HG03565 (cell line): ENCODE data around the gene SHH.

Experiments used
- ATAC-seq: cut with Tn5 transposase; IDR thresholded peaks from one replicate; pipeline ENCODE4 v1.9.1; 2021; ENCODE audit warnings: mild to moderate bottlenecking, moderate library complexity; ENCODE audit not compliant: unreplicated experiment

SHH gene

DNA sequence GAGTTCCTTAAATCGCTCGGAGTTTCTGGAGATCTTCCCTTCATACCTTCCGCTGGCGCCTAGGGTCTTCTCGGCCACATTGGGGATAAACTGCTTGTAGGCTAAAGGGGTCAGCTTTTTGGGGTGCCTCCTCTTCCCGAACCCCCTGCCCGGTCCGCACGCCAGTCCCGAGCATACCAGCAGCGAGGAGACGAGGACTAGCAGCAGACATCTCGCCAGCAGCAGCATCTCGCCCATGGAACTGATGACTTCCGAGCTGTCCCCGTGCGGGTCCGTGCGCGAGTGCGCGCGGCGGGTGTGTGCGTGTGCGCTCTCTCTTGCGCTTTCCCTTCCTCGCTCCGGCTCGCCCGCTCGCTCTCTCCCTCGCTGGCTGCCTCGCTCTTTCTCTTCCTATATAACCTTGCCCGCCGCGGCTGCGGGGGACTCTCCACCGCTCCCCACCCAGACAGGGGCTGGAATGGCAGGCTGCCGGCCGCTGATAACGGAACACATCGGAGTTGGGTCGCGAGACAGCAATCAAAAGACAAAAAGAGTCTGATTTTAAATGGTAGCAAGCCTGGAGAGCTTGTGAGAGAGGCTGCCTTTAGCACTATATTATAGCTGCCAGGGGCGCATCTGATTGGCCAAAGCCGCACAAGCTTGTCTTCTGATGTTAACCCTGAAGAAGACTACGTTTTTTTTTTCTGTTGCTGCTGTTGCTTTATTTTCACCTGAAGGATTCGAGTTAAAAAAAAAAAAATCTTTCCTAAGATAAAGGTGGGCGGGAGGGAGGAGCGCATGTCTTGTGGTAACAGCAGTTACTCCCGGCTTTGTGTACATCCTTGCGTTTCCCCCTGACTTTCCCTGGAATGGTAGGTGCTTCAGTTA lies at the start of gene SHH:
Gene SHH (minus strand): TSS at position 569 of the 867 bp plus-strand sequence. CDS start 341 bp downstream, at position 228.
- no peak for ATAC-seq

DNA sequence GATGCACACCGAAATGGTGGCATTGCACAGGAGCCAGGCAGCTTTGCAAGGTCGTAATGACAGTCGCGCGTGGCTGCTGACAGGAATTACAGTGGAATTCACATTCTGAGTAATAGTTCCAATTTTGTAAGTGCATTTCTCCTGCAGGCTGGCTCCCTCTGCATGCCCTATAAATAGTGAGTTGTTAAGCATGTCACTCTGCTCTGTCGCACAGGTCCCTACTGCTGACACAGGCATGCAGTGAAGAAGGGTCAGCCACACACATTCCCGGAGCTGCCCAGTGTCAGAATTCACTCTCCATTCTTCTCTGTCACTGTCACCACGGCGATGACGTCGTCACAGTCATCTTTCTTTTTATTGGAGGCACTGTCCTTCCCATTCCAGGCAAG lies 49.2 kb upstream of the SHH start:
- no peak for ATAC-seq

DNA sequence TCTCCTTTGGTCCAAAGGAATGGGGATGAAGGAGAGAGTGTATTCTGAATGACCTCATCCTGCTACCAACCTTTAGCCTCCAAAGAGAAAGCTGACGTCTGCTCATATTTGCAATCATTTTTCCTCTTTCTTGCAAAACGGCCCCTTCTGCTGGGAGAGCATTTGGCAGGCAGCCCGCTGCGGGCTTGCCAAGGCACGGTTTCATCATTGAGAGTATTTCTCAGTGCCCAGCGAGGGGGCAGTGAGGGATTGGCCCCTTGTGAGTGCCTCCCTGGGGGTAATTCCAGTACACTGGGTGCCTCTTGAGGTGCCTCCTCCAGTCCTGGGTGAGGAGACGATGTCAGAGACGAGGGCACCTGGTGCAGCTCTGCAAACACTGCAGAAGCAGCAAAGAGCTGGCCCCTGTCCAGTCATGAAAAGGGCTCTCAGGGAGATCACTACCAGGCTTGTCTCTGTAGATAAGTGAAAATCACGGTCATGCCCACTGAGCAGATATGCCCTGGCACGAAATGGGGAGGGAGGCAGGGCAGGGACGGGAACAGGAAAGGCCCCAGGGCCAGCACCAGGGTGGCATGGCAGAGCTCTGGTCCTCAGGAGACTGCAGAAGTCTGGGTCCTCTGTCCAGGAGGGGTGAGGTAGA lies 48.7 kb upstream of the SHH start:
- ATAC-seq = no peak

DNA sequence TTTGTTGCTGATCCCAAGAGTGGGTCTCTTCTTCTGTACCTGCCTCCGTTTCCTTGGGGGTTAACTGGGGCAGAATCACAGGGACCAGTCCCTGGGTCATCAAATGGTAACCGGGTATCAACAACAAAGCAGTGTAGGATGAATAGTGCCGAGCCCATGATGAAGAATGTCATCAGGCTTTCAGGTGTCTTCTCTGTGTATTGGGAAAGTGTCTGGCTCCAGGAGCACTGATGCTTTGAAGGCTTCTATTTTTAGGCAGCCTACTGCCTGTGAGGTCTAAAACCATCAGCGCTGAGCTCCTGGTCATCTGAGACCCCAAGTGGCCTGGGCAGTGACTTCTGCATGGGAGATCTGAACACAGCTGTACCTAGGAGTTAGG lies 48.2 kb upstream of the SHH start:
- ATAC-seq = no peak

DNA sequence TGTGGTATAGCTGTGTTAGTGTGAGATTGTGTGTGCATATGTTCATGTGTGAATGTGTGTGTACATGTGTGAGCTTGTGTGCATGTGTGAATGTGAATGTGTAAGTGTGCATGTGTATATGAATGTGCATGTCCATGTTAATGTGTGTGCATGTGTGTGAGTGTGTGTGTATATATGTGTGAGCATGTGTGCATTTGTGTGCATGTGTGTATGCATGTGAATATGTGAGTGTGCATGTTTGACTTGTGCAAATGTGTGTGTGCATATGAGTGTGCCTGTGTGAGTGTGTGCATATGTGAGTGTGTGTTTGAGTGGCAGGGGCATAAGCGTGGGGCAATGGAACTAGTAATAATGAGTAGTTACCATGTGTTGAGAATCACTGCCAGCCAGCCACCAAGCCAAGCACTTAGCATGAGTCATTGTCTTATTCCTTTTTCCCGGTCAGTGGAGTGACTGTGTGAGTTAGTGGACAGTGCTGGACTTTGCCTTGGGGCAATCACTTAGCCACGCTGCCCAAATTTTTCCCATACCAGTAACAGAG lies 46.3 kb upstream of the SHH start:
- no peak for ATAC-seq

DNA sequence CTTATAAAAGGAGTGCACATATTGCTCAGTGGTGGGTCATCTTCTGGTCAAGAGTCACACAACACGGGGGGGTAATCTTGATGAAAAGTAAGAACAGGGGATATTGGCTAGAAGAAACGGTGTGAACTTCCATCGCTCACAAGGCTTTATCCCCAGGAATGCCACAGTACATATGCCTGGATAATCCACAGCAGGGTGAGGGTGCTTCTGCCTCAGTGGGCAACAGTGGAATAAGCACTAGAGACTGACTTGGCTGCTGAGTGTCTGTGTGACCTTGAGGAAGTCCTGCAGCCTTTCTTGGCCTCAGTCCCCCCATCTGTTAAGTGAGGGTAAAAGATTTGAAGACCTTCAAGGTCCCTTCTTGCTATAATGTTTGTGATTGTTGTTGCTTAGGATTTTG lies 44.9 kb upstream of the SHH start:
- no peak for ATAC-seq

DNA sequence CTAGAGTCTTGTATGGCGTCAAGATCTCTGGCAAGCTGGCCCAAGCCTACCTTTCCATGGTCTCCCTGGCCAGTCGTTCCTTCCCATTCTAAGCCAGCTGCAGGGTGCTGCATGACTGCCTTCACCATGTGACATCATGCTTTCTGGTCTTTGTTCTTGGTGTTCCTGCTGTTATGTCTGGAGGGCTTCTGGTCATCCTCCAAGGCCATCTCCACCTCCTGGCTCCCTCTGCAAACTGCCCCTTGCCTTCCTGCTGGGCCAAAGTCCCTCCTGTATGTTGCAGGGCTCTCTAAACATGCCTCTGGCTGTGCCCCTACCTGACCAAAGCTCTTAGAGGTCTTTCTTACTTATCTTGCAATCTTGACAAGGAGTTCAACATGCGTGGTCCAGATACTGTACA lies 44.4 kb upstream of the SHH start:
- ATAC-seq = no peak

DNA sequence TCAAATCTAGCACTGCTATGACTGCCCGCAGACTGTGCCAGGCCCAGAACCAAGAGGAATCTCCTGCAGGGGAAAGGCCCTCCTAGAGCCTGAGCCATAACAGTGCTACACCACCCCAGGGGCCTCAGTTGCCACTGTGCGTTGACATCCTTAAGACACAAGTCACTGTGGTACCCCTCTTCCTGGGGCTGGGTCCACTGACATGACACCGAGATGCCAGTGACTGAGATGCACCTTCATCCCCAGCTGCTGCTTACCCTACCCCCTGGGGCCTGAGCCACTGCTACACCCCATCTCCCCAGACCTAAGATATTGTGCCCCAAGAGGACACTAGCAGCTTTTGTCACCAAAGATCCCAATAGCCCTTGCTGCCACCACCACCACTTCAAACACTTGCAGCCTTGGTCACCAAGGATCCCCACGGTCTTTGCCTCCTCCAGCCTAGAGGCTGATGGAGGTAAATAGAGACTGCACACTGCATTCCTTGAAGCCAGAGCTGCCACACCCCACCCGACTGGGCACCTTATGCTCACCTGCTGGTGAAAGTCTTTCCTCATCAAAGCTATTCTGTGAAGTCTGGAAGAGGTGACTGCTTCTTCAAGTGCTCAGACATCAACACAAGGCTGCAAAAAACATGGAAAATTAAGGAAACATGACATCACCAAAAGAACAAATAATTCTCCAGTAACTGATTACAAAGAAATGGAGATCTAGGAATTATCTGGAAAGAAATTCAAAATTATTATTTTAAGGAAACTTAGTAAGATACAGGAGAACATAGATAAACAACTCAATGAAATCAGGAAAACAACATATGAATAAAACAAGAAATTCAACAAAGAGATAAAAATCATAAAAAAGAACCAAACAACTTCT lies 40.4 kb upstream of the SHH start:
- ATAC-seq = no peak

DNA sequence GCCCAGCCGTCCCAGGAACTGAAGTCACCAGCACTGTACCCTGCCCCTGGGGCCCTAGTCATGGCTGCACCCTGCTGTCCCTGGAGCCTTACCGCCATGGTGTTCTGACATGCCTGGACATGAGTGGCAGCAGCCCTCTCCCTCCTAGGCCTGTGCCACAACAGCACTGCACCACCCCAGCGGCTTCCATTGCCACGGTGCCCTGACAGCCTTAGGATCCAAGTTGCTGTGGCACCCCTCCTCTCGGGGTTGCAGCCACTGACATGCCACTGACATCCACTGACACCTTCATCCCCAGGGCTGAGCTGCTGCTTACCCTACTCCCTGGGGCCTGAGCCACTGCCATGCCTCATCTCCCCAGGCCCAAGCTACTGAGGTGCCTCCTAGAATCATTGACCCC lies 39.6 kb upstream of the SHH start:
- no peak for ATAC-seq

DNA sequence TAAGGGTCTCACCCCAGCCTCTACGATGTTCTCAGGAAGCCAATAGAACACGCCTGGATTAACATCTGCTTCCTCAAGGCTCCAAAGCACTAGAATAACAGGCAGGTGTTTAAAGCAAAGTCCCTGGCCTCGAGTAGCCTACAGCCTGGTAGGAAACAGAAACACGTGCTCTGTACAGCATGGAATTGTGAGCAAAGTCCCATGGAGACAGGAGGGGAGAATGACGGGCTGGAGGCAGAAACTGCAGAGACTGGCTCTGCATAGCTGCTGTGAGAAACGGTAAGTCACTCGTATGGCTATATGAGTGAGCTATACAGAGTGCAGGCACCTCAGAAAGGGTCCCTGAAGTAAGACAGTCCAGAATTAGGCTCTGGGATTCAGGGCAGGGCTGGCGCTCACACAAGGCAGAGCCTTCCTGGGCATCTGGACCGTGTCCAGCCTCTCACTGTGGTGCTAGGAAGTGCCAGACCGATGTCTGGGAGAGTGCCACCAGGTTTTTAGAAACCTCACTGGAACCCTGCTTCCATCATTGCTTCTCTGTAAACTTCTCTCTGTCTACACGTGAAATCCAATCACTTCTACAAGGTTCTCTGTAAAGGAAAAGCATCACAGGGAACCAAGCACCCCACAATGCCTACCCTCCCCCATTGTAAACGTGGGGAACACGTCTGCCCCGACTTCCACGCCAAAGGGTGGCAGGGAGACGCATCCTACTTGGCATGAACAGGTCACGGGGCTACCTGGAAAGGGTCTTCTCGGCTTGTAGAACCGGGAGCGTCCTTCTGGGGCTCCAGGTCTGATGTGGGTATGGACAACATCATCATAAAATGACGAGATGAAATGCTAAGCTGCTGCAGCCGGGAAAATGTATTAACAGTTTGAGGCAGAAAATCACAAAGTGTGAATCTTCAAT lies 38.8 kb upstream of the SHH start:
- ATAC-seq = no peak

DNA sequence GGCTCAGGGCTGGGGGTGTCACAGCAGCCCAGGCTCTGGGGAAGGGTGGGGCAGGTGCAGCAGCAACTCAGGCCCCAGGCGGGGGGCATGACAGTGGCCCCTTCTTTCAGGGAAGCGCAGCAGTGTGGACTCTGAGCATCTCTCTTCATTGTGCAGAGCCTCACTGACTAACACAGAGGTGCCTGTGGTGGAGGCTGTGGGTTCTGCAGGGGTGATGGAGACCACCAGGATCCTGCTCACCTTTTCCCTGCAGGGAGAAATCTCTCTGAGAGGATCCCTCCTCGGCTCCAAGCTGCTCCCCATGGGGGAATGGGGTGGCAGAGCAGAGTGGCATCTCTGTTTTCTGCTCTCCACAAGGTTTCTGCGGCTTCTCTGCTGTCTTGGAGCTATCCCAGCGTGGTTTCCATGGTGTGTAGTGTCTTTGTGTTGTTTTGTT lies 37.8 kb upstream of the SHH start:
- ATAC-seq = no peak

DNA sequence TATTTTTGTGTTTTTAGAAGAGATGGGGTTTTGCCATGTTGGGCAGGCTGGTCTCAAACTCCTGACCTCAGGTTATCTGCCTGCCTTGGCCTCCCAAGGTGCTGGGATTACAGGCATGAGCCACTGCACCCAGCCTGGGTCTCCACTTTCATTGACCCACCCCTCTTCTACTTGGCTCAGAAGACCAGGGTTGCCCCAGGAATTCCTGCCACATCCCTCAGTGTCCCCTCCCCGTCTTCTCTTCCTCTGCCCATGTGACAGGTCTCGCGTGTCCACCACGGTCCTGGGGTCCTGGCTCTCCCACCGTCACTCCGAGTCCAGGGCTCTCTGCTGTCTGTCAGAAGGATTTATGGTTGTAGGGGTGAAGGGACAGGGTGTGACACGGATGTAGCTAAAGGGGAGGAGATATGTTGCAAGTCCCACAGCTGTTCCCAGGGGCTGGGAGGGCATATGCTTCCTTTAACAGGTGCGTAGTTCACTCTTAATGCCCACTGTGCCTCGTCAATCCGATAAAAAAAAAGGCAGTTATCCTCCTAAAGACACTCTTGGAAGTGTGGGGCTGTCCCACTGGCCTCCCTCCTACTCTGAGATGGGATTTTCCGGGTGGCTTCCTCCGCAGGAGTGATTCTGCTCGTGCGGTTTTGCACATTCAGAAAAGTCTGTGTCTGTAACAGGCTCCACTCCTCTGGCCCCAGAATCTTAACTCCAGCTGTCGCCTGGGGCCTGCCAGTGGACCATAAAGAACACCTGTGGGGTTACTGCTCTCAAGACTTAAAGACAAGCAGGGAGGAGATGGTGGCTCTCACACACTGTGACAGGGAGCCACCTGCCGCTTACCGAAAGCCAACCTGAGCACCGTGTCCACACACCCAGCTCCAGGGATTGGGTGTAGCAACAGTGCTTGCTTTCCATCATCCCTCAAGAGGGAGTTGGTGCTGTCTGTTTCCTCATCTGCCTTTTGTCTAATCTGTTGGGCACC lies 36.7 kb upstream of the SHH start:
- no peak for ATAC-seq

DNA sequence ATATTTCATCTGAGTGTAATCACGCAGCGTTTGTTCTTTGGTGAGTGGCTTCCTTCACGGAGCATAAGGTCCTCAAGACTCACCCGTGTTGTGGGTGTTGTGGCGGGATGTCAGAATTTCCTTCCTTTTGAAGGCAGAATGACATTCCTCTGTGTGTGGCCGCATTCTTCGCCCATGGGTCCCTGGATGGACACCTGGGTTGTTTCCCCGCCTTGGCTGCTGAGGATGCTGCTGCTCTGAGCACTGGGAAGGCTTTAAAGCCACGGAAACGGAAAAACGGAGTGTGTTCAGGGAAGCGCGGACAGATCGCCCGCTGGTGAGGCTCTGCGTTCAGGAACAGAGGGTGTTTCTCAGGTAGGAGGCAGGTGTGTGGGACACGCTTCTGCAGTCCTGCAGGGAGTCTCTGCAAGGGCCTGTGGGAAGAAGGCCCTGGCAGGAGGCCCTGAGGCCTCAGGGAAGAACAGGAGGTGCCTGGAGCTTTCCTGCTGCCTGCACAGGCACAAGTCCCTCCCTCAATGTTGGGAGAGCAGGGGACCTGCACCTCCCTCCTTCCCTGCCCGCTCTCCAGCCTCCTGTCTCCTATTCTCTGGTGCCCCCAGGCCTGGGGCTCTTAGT lies 35.7 kb upstream of the SHH start:
- ATAC-seq = no peak

DNA sequence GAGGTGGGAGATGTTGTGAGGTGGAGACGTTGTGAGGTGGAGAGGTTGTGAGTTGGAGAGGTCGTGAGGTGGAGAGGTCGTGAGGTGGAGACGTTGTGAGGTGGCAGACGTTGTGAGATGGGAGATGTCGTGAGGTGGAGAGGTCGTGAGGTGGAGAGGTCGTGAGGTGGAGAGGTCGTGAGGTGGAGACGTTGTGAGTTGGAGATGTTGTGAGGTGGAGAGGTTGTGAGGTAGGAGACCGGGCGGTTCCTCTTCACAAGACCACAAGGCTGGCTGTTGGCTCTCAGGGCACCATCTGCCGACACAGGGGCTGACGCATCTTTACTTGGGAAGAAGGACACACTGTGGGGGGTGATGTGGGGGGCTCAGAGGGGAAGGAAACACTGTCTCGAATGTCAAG lies 34.7 kb upstream of the SHH start:
- no peak for ATAC-seq

DNA sequence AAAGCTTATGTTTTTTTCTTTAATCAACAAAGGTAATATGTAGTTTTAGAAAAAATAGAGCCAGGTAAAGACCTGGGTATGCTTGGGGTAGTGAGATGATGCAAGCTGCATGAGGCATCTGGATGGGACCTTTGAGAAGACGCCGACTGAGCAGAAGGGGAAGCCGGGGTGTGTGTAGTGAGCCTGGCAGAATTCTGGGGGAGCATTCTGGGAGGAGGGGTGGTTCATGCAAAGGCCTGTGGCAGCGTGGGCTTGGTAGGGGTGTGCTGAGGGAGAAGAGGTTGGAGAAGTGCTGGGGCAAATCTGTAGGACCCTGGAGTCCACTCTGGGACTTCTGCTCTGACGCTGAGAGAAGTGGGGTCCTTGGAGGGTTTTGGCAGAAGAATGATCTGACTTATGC lies 33.9 kb upstream of the SHH start:
- no peak for ATAC-seq

DNA sequence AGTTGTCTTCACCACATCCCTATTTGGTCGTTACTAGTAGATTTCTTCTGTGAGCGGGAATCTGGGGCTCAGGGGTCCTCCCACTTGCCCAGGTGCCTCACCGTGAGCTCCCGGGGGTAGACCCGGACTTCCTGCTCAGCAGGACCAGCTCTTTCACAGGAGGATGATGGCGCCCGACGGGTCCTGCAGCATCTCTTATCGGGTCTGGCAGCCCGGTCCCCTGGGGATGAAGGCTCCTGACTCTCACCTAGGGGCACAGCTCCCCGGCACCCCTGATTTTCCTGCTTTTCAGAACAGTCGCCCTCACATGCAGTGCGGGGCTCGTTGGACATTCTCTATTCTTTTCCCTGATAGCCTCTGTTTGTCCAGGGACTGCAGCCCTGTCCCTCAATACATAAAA lies 33.0 kb upstream of the SHH start:
- ATAC-seq = no peak

DNA sequence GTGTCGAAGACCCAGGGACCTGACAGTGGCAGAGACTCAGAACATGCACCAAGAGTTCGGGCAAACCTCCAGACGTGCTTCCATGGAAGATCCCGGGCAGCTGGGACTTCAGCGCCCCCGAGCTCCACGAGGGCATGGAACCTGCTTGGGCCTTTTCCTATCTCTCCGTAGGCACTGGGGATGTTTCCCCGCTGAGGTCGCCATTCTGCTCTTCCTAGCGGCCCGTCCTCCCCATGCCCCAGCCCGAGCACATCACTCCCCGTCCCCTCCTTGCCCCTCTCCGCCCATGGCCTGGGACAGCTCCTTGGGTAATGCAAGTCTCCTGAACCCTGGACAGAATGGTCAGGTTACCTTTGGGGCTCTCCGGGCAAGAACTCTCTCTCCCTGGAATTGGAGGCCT lies 32.3 kb upstream of the SHH start:
- ATAC-seq = no peak

DNA sequence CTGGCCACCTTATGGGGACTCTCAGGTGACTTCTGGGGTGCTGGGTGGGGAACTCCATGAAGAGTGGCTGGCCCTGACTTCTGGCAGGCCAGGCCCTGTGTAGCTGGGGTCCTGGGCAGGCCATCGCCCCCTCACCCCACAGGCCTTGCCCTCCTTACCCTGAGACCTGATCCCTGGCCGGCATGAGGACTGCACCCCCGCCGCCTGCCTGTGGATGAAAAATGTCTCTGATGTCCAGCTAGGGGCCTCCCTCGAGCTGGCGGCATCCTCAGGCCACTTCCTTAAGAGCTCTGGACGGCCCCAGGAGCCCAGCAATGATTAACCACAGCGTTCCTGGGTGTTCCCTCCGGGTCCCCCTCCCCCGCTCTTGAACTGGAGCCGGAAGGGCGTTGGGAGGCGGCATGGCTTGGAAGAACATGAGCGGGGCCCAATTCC lies 31.8 kb upstream of the SHH start:
- ATAC-seq = no peak
